Naive B cell (primary cell): ENCODE measurements around the gene DDX41. TPM values are rescaled to one million over a fixed set of nuclear protein-coding genes. Genes with fewer than 3 reads are reported as not detected.
"Not testable (repeated sequence)": the region's sequence is repeated elsewhere in the genome, so short reads cannot be mapped to it uniquely, and the experiment has no call there.

Source experiments
- ATAC-seq, 2 donors: fragments of 150-1000 bp; cut with Tn5 transposase; 2 replicates each; pipeline ENCODE4 v1.10.0; 2021; ENCODE audit warnings: low read depth in 2 of 2, mild to moderate bottlenecking in 2 of 2, moderate library complexity in 2 of 2
- DNase-seq: peaks from one replicate; pipeline ENCODE4 v3.0.0; 2022
- H3K27ac Mint-ChIP-seq, 6 donors: one replicate each; pipeline ENCODE4 v1.8.0; 2020 to 2022; ENCODE audit warnings: mild to moderate bottlenecking in 6 of 6, mixed read lengths in 6 of 6, moderate library complexity in 5 of 6, inconsistent platforms in 2 of 6
- H3K27me3 Mint-ChIP-seq, 3 donors: one replicate each; pipeline ENCODE4 v1.8.0; 2021 to 2022; ENCODE audit warnings: mixed read lengths in 3 of 3, mild to moderate bottlenecking in 1 of 3
- H3K36me3 Mint-ChIP-seq, 2 donors: one replicate each; pipeline ENCODE4 v1.8.0; 2020 to 2022; ENCODE audit warnings: mixed read lengths in 2 of 2, inconsistent platforms in 1 of 2, mild to moderate bottlenecking in 1 of 2
- H3K4me1 Mint-ChIP-seq, 3 donors: one replicate each; pipeline ENCODE4 v1.8.0; 2020 to 2022; ENCODE audit warnings: mixed read lengths in 3 of 3, inconsistent platforms in 1 of 3, mild to moderate bottlenecking in 1 of 3, moderate library complexity in 1 of 3
- H3K4me3 Mint-ChIP-seq, 8 donors: one replicate each; pipeline ENCODE4 v1.8.0; 2020 to 2022; ENCODE audit warnings: mild to moderate bottlenecking in 8 of 8, mixed read lengths in 8 of 8, moderate library complexity in 8 of 8, inconsistent platforms in 2 of 8
- H3K9me3 Mint-ChIP-seq, 7 donors: one replicate each; pipeline ENCODE4 v1.8.0; 2020 to 2022; ENCODE audit warnings: mixed read lengths in 7 of 7, mild to moderate bottlenecking in 5 of 7, inconsistent platforms in 2 of 7, moderate library complexity in 1 of 7
- polyA plus RNA-seq, 6 donors: library from polyadenylated mRNA; unstranded; fragments of 300-500 nt; fragmentation: Illumina TruSeq; gene quantifications; one replicate each; pipeline ENCODE4 v1.2.3, GENCODE V29; 2021; ENCODE audit warnings: low read depth in 6 of 6

The DDX41 gene
- polyA plus RNA-seq, 6 donors from 2014 or later, result 25.8 to 72.8 (median 43.0) TPM

DNA sequence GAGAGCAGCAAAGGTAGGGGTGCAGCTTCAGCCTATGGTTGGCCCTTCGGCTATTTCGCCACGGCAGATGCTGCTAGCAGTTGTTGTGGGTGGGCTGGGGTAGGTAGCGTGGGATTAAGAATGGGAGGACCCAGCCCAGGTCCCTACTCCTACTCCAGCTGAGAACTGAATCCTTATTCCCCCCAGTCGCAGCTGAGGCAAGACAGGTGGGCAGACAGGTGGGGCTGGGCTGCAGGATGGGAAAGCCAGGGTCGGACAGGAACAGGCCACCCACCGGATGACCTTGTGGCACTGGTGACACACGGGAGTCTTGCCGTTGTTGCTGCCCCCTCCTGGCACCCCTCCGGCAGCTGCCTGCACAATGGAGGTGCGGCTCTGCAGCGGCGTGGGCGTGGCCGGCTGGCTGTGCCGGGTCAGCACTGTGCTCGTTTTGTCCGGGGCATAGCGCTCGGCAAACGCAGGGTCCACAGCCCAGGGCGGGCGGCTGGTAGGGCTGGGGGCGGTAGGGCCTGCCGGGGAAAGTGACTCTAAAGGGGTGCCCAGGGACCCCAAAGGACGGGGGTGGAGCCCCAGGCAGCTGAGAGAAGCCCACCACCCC is 27.5 kb downstream of the DDX41 start:
- H3K27me3 Mint-ChIP-seq, result no peaks in the 10 kb centered on the region
- DNase-seq (no peak), ATAC-seq (no peak)
- H3K36me3 Mint-ChIP-seq, result peaks cover 0 to 7% of the 10 kb centered on the region in 2 donors
- no peak overlapping the region for H3K4me3 Mint-ChIP-seq
- H3K4me1 Mint-ChIP-seq, result peaks cover 13 to 25% (median 22%) of the 10 kb centered on the region in 3 donors
- H3K27ac Mint-ChIP-seq, result no peak overlapping the region
- peaks cover 0 to 2% (median 0%) of the 10 kb centered on the region in 7 donors for H3K9me3 Mint-ChIP-seq

DNA sequence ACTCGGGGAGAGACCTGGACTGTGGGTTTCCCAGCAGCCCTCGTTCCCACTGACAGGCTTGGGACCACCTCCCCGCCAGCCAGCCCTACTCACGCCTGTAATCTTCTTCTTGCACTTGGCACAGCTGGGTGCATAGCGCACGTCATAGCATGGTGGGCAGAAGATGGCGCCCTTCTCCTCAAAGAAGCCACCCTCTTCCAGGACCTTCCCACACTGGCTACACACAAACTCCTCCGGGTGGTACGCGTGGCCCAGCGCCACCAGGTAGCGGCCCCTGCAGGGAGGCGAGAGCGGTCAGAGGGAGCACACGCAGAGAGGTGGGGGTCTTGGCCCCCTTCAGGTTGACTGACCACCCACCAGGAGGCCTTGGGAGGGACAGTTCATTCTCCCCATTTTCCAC is 28.8 kb downstream of the DDX41 start:
- H3K9me3 Mint-ChIP-seq, result no peaks in the 10 kb centered on the region
- ATAC-seq, result no peak
- no peaks in the 10 kb centered on the region for H3K27me3 Mint-ChIP-seq
- no peak overlapping the region for H3K4me3 Mint-ChIP-seq
- H3K4me1 Mint-ChIP-seq, result peaks cover 5 to 16% (median 13%) of the 10 kb centered on the region in 3 donors
- H3K27ac Mint-ChIP-seq, result no peak overlapping the region
- peaks cover 0 to 5% of the 10 kb centered on the region in 2 donors for H3K36me3 Mint-ChIP-seq
- no peak for DNase-seq

DNA sequence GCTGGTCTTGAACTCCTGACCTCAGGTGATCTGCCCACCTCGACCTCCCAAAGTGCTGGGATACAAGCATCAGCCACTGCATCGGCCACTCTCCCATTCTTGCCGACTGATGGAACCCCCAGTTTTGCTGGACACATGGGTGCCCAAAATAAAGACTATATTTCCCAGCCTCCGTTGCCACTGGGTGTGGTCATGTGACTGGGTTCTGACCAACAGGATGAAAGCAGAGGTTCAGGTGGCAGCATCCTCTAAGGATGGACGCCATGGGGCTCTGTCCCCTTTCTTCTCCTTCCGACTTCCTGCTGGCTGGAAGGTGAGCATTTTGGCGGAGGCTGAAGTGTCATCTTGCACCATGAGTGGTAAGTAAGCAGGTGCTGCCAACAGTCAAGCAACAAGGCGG is 29.6 kb downstream of the DDX41 start:
- no peak overlapping the region for H3K4me3 Mint-ChIP-seq
- no peak for ATAC-seq
- peak overlapping the region in 1 of 6 donors; percentile 69 for H3K27ac Mint-ChIP-seq
- no peaks in the 10 kb centered on the region for H3K36me3 Mint-ChIP-seq
- H3K9me3 Mint-ChIP-seq, result no peaks in the 10 kb centered on the region
- H3K27me3 Mint-ChIP-seq, result no peaks in the 10 kb centered on the region
- DNase-seq, result no peak
- H3K4me1 Mint-ChIP-seq, result peaks cover 2 to 11% (median 8%) of the 10 kb centered on the region in 3 donors

DNA sequence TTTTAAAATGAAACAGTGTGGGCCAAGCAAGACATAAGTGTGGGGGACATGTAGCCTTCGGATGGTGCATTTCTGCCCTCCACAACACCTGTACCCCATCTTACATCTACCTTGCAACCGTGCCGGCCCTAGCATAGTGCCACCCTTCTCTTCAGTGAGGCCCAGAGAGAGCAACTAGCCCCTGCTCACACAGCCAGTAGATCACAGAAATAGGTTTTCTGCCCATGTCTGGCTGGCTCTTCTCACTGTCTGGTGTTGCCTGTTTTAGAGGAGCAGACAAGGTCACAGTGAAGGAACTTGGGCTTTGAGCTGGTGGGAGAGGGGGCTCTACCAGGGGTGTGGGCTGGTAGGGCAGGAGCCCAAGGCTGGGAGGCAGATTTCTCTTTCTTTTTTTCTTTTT is 30.5 kb downstream of the DDX41 start:
- H3K9me3 Mint-ChIP-seq, result no peaks in the 10 kb centered on the region
- peaks cover 1 to 10% (median 8%) of the 10 kb centered on the region in 3 donors for H3K4me1 Mint-ChIP-seq
- no peaks in the 10 kb centered on the region for H3K27me3 Mint-ChIP-seq
- ATAC-seq (no peak), DNase-seq (no peak)
- H3K27ac Mint-ChIP-seq, result peak overlapping the region in 1 of 6 donors; percentile 38
- H3K36me3 Mint-ChIP-seq, result no peaks in the 10 kb centered on the region
- no peak overlapping the region for H3K4me3 Mint-ChIP-seq

DNA sequence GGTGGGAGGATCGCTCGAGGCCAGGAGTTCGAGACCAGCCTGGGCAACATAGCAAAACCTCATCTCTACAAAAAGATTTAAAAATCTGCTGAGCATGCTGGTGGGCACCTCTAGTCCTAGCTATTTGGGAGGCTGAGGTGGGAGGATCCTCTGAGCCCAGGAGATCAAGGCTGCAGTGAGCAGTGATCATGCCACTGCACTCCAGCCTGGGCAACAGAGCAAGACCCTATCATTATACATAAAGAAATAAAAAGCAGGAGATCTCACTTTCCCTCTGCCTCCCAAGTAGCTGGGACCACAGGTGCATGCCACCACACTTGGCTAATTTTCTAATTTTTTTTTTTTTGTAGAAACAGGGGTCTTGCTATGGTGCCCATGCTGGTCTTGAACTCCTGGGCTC is 31.0 kb downstream of the DDX41 start:
- not testable (repeated sequence) for H3K36me3 Mint-ChIP-seq, H3K27me3 Mint-ChIP-seq, ATAC-seq, H3K4me3 Mint-ChIP-seq, H3K9me3 Mint-ChIP-seq, DNase-seq, H3K4me1 Mint-ChIP-seq
- H3K27ac Mint-ChIP-seq, result peak overlapping the region in 1 of 6 donors; percentile 38

DNA sequence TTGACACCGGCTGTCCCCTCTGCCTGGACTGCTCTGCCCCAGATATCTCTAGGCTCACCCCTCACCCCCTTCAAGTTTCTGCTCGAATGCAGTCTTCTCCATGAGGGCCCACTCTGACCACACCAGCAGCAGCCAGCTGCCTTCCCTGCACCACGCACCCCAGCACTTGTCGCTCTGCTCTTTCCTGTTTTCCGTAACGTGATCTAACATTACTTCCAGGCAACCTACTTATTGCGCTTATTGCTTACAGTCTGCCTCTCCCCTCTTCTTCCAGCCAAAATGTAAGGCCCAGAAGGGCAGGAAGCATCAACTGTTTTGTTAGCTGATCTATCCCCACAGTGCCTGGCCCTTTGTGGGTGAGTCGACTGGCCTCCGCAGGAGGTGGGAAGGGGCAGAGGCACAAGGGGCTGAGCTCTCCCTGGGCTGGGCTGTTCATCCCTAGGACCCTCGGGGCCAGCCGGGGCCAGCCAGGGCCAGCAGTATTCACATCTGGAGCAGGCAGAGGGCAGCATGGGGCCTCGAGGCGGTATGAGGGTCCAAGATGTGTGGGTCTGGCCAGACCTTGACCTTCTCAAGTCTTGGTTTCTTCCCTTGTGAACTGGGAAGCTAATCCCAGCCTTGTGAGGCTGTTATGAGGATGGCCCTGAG is 31.7 kb downstream of the DDX41 start:
- Mint-ChIP-seq H3K4me3 (no peak overlapping the region), H3K27me3 (no peaks in the 10 kb centered on the region), H3K4me1 (peaks cover 2 to 6% (median 3%) of the 10 kb centered on the region in 3 donors), H3K27ac (no peak overlapping the region), H3K36me3 (no peaks in the 10 kb centered on the region), H3K9me3 (no peaks in the 10 kb centered on the region)
- DNase-seq, result no peak
- no peak for ATAC-seq

DNA sequence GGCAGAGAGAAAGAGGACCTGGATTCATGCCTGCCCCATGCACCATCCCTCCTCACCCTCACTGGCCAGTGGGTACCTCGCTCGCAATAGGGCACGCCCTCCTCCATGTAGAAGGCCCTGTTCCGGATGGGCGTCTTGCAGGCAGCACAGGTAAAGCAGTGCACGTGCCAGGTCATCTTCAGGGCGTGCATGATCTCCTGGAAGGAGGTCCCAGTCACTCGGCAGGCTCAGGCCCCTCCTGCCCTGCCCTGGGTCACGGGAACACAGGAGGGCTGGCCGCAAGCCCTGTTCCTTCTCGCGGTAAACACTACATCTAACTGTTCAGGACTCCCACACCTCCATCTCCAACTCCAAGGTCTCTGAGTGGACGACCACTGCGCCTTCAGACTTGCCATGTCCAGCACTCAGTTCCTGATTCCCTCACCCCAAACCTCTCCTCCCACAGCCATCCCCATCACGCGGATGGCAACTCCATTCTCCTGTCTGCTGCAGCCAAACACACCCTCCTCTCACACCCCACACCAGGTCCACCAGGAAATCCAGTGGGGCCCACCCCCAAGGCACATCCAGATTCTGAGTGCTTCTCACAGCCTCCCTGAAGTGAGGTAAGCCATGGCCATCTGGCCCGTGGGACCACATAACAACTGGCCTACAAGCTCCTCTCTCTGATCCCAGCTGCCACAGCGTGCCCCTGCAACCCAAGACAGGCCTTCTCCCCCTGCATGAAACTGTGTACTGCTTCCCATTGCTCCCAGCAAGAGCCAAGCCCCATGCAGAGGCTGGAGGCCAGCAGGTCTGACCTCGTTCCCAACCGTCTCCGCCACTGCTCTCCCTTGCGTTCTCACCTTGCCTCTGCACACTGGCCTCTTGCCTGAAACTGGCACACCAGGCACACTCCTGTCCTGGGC is 32.5 kb downstream of the DDX41 start:
- no peak for ATAC-seq
- Mint-ChIP-seq H3K27me3 (no peaks in the 10 kb centered on the region), H3K4me1 (peaks cover 9 to 14% (median 9%) of the 10 kb centered on the region in 3 donors), H3K4me3 (no peak overlapping the region), H3K27ac (peak overlapping the region in 2 of 6 donors; percentile 11 to 67), H3K36me3 (no peaks in the 10 kb centered on the region), H3K9me3 (no peaks in the 10 kb centered on the region)
- no peak for DNase-seq

DNA sequence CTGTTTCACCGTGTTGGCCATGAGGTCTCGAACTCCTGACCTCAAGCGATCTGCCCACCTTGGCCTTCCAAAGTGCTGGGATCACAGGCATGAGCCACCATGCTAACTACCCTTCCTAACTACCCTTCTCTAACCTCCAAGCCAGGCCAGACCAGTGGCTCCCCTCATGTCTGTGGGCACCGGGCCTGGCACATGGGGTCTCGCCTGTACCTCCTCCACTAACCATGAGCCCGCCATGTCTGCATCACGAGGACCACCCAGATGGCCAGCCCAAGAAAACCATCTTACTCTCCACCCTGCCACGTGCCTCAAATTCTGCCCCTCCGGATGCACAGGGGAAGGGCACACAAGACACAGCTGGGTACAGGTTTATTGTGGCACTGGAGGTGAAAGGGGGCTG is 33.7 kb downstream of the DDX41 start:
- Mint-ChIP-seq H3K4me1 (peaks cover 21 to 25% (median 21%) of the 10 kb centered on the region in 3 donors), H3K27ac (peak overlapping the region in 1 of 6 donors; percentile 23), H3K36me3 (no peaks in the 10 kb centered on the region), H3K27me3 (no peaks in the 10 kb centered on the region), H3K9me3 (no peaks in the 10 kb centered on the region), H3K4me3 (no peak overlapping the region)
- ATAC-seq (no peak), DNase-seq (no peak)

DNA sequence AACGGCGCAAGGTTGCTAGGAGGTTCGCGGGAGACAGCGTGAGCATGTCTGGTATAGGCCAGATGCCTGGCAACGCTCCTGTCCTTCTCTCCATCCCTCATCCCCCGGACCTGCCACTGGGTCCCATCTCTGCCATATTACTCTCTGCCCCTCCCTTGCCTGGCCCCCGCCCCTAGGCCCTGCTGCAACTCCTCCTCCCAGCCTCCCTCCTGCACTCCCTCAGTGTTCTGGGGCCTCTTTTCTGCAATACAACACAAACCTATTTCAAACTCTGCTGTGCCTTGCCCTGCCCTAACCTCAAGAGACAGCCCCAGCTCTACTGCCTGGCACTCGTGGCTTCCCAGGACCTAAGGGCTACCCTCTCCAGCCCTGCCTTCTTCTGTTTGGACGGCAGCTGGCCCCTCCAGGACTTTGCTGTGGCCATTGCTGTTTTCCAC is 34.4 kb downstream of the DDX41 start:
- Mint-ChIP-seq H3K27me3 (no peaks in the 10 kb centered on the region), H3K4me3 (no peak overlapping the region), H3K27ac (peak overlapping the region in 2 of 6 donors; percentile 23 to 88), H3K9me3 (no peaks in the 10 kb centered on the region), H3K36me3 (no peaks in the 10 kb centered on the region), H3K4me1 (peaks cover 21 to 26% (median 22%) of the 10 kb centered on the region in 3 donors)
- DNase-seq (no peak), ATAC-seq (no peak)

DNA sequence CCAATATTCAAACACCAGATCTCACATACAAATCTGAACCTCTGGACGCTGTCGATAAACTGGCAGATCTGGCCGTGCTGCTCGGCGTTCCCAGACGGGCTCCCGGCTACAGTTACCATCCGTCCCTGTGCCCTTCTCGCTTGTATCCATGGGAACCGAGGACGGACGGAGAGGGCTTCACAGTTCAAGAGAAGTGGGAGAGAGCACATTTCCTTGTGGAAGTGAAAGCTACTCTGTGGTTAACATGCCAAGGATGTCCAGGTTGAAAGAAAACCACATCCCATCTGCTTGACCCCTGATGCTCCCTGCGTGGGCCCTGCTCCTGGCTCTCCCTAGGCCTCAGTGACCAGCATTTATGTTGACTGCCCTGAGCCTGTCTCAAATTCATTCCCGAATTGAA is 37.0 kb downstream of the DDX41 start:
- H3K4me3 Mint-ChIP-seq, result peak overlapping the region in 1 of 8 donors; percentile 26

DNA sequence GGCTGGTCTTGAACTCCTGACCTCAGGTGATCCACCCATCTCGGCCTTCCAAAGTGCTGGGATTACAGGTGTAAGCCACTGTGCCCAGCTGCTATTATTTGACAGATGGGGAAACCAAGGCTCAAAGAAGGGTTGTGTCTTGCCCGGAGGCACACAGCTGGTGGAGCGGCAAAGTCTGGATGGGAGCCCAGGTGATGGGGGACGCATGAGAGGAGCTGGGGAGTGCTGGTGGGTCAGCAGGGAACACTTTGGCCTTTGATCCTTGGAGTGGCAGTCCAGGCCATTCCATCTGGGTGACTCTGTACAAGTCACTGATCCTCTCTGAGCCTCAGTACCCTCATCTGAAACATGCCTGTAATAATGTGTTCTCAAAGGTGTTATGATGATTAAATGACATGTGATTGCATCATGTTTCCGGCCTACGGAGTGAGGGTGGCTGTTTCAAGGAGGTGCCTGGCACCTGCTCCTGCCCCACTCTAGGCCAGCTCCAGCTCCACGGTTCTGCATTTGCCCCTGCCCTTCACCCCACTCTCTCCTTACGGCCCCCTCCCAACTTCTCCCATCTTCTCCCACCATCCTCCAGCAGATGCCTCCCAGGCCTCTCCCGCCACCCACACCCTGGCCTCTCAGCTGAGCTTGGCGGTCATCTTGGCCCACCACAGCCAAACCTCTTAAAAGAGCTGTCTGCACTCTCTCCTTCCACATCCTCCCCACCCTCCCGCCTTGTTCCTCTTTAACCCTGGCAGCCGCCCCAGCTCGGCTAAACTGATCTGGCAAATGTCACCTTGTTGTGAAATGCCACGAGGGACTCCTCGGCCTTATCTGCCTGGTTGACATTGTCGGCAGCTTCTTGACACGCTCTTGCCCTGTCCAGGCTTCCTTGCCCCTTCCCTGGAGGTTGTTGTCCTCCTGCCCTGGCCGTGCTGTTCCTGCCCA is 37.8 kb downstream of the DDX41 start:
- Mint-ChIP-seq H3K4me1 (peaks cover 39 to 40% (median 39%) of the 10 kb centered on the region in 3 donors), H3K9me3 (no peaks in the 10 kb centered on the region), H3K4me3 (peak overlapping the region in 2 of 8 donors; percentile 25 to 69), H3K27ac (peak overlapping the region; percentile 42 to 96 (median 84)), H3K27me3 (peaks cover 0 to 6% (median 6%) of the 10 kb centered on the region in 3 donors), H3K36me3 (no peaks in the 10 kb centered on the region)
- DNase-seq (no peak), ATAC-seq (peak; percentile 83 to 84)

More for the DNA sequence above, 37.0 kb downstream of the DDX41 start:
- H3K27me3 Mint-ChIP-seq, result no peaks in the 10 kb centered on the region
- no peak for ATAC-seq
- DNase-seq, result no peak
- H3K27ac Mint-ChIP-seq, result peak overlapping the region in 4 of 6 donors; percentile 42 to 92 (median 72)
- H3K36me3 Mint-ChIP-seq, result no peaks in the 10 kb centered on the region
- peaks cover 31 to 36% (median 33%) of the 10 kb centered on the region in 3 donors for H3K4me1 Mint-ChIP-seq
- H3K9me3 Mint-ChIP-seq, result no peaks in the 10 kb centered on the region

DNA sequence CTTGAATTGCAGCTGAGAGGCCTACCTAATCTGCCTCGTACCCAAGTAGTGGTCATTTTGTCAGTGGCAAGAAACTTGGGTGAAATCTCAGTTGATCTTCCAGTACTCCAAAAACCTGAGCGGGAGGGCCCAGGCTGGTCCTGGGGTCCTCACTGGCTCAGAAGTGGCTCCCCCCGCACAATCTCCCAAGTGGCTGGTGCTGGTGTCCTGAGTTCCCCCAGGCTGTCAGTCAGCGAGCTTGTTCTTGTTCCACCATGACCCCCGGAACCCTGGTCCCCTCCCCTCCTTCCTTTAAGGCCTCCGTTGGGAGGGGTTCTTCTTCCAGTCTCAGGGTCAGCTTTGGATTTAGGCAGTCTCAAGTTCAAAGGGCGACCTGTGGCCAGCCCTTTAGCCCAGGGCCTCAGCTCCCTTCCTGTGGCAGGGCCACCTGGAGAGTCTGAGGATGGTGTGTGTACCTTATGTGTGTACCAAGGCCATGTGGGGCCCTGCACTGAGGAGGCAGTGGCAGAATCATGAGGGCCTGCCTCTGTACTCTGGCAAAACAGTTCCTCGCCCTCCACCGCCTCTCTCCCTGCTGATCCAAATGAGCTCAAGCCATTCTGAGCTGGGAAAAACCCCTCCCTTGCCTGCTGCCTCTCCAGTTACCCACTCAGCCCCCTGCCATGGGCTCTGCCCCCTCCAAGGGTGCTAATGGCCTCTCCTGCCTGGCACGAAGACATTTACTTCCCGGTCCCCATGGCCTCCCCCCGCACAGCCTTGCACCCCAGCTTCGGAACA is 38.9 kb downstream of the DDX41 start:
- ATAC-seq, result no peak

More for the DNA sequence above, 38.9 kb downstream of the DDX41 start:
- Mint-ChIP-seq H3K4me3 (no peak overlapping the region), H3K27ac (peak overlapping the region in 3 of 6 donors; percentile 53 to 87 (median 82)), H3K9me3 (no peaks in the 10 kb centered on the region), H3K36me3 (no peaks in the 10 kb centered on the region), H3K4me1 (peaks cover 42 to 43% (median 42%) of the 10 kb centered on the region in 3 donors), H3K27me3 (peaks cover 0 to 10% (median 10%) of the 10 kb centered on the region in 3 donors)
- DNase-seq, result no peak
